Loucy (cell line): ENCODE results near the gene GABRR3.

Experiments used
- CTCF ChIP-seq: fragments of 200-600 bp; sonication (generic); conservative IDR thresholded peaks from 2 replicates; pipeline ENCODE4 v1.5.1; 2014; ENCODE audit warnings: mild to moderate bottlenecking, antibody characterized with exemption, low read length
- EZH2phosphoT487 ChIP-seq: fragments of 200-600 bp; IDR thresholded peaks from 2 replicates; pipeline ENCODE4 v1.6.1; 2018; ENCODE audit warnings: antibody characterized with exemption, mild to moderate bottlenecking, moderate library complexity, borderline replicate concordance

- TF ChIP-seq CTCF (no peak), EZH2phosphoT487 (no peak)
These were observed 65.0 kb downstream of the GABRR3 start for GRCh38 chr3:97970156-97970555.
